Mucosa of descending colon (tissue), 3 donors: ENCODE measurements around the gene PPP2R5C. TPM values are rescaled to one million over a fixed set of nuclear protein-coding genes. Genes with fewer than 3 reads are reported as not detected.

ENCODE experiments used
- ATAC-seq: fragments of 200-7000 bp; cut with Tn5 transposase; one replicate; pipeline ENCODE4 v1.9.1; 2020; ENCODE audit warnings: mild to moderate bottlenecking, moderate library complexity
- DNase-seq, 3 donors: peaks; one replicate each; pipeline ENCODE4 v3.0.0-alpha.2; 2020
- H3K36me3 ChIP-seq: fragments of 200-600 bp; one replicate; pipeline ENCODE4 v1.8.0; 2021; ENCODE audit warnings: low read depth, mild to moderate bottlenecking
- H3K4me1 ChIP-seq: fragments of 200-600 bp; one replicate; pipeline ENCODE4 v1.8.0; 2021; ENCODE audit warnings: low read depth, mild to moderate bottlenecking
- H3K4me3 ChIP-seq: fragments of 200-600 bp; one replicate; pipeline ENCODE4 v1.8.0; 2021; ENCODE audit warnings: mild to moderate bottlenecking
- H3K9me3 ChIP-seq: fragments of 200-600 bp; one replicate; pipeline ENCODE4 v1.8.0; 2021; ENCODE audit warnings: mild to moderate bottlenecking
- CTCF ChIP-seq: fragments of 200-600 bp; IDR thresholded peaks from one replicate; pipeline ENCODE4 v1.8.0; 2022; ENCODE audit warnings: antibody characterized with exemption, mild to moderate bottlenecking
- intact Hi-C, 2 donors: fragments of 100-400 bp; cut with DNase I in 1 of 2; cut with micrococcal nuclease in 1 of 2; formaldehyde crosslinking; loops; one replicate each; pipeline versions ENCODE4 v1.11.0 to v1.11.1; 2022; cut with DNase I, micrococcal nuclease
- total RNA-seq, 3 donors: library from RNA; stranded (reverse); fragmentation: NEBNext Ultra II Directional in 2 of 3; extraction: Animal tissue kit (Norgen Biotek cat#: 25700) in 2 of 3; gene quantifications; one replicate each; pipeline versions ENCODE4 v1.2.1 to v1.2.4, GENCODE V29; 2021 to 2023
- donor health status: DM: no; HTN: no; CAD: no; lungs with moderate emphysema.
- donor health status: DM: no; HTN: no; CAD: no.
- donor health status: DM: no; HTN: yes; CAD: no.

PPP2R5C gene
- total RNA-seq, 3 donors from 2014 or later, result 131 to 173 (median 160) TPM

- DNase-seq, result no peak
- Histone ChIP-seq H3K9me3 (no peaks in the 10 kb centered on the region), H3K4me3 (no peak overlapping the region), H3K36me3 (no peaks in the 10 kb centered on the region), H3K4me1 (peaks cover 19% of the 10 kb centered on the region)
- ATAC-seq, result peak; percentile 42
- no peak for TF ChIP-seq CTCF
- intact Hi-C loops, result no loop called here
Measured at GRCh38 chr14:101839236-101839635, 77.7 kb downstream of the PPP2R5C start.

GRCh38 chr14:101839661-101840060 is 78.2 kb downstream of the PPP2R5C start:
- H3K4me3 ChIP-seq, result no peak overlapping the region
- ATAC-seq, result no peak
- no peaks in the 10 kb centered on the region for H3K9me3 ChIP-seq
- no peaks in the 10 kb centered on the region for H3K36me3 ChIP-seq
- no peak for TF ChIP-seq CTCF
- no peak for DNase-seq
- H3K4me1 ChIP-seq, result peaks cover 14% of the 10 kb centered on the region
- intact Hi-C loops, result no loop called here

- intact Hi-C loops, result no loop called here
- Histone ChIP-seq H3K36me3 (no peaks in the 10 kb centered on the region), H3K9me3 (no peaks in the 10 kb centered on the region), H3K4me1 (peaks cover 5% of the 10 kb centered on the region), H3K4me3 (no peak overlapping the region)
- no peak for TF ChIP-seq CTCF
- DNase-seq (no peak), ATAC-seq (no peak)
Measured at GRCh38 chr14:101840649-101841369, 79.3 kb downstream of the PPP2R5C start.

GRCh38 chr14:101843038-101843437 is 81.5 kb downstream of the PPP2R5C start:
- H3K9me3 ChIP-seq, result no peaks in the 10 kb centered on the region
- H3K36me3 ChIP-seq, result no peaks in the 10 kb centered on the region
- no peak overlapping the region for H3K4me3 ChIP-seq
- no peak for ATAC-seq
- H3K4me1 ChIP-seq, result peaks cover 5% of the 10 kb centered on the region
- no peak for DNase-seq
- intact Hi-C loops, result no loop called here
- TF ChIP-seq CTCF, result no peak

- no peaks in the 10 kb centered on the region for H3K36me3 ChIP-seq
- H3K4me3 ChIP-seq, result no peak overlapping the region
- TF ChIP-seq CTCF, result no peak
- peak in 1 of 3 donors; percentile 42 for DNase-seq
- H3K4me1 ChIP-seq, result peaks cover 8% of the 10 kb centered on the region
- H3K9me3 ChIP-seq, result no peaks in the 10 kb centered on the region
- intact Hi-C loops, result no loop called here
- ATAC-seq, result peak; percentile 68
Measured at GRCh38 chr14:101843665-101844064, 82.2 kb downstream of the PPP2R5C start.
